Stimulated activated CD4-positive, alpha-beta T cell treated with anti-CD3 and anti-CD28 coated beads, Interleukin-15, amount 100 ng/mL, for 48 hours (primary cell): ENCODE measurements around the gene PDE4B.

Source experiments
- DNase-seq, 2 donors: peaks; one replicate each; pipeline ENCODE4 v3.0.0-alpha.2; 2020; ENCODE audit warnings: low read depth in 2 of 2

Gene PDE4B

GRCh38 chr1:66336641-66336990 lies 543.9 kb downstream of the PDE4B start:
- no peak for DNase-seq

DNA sequence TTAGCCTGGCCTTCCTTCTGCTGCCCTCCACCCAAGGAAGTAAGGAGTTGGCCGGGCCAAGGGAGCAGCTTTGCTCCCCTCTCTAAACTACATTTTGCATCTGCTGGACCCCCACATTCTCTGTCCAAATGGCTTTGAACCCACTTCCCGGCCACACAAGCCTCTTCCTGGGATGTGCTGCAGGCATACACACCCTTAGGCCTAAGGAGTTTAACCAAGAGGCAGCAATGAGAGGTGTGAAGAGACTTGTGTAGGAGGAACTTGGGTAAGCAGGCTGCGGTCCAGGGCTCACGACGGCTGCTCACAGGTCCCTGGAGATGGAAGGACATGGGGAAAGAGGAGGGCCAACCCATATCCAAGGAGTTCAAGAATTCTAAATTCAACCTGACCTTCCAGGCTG lies 544.6 kb downstream of the PDE4B start:
- no peak for DNase-seq

DNA sequence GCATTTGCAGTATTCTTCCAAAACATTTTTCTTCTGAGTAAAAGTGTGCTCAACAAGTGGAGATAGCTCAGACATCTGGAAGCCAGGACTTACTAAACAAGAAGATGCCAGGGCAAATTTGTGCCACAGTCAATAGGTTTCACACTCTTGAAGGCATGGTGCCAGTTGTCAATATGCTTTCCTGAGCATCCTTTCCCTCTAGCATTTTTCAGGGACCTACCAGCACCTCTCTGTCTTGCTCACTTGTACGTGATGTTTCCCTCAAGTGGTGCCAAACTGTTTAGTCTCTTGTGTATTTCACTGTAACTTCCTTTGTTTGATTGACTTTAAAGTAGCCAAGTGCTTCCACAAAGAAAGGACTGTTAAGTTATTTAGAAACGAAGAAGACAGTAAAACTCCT lies 547.2 kb downstream of the PDE4B start:
- no peak for DNase-seq

DNA sequence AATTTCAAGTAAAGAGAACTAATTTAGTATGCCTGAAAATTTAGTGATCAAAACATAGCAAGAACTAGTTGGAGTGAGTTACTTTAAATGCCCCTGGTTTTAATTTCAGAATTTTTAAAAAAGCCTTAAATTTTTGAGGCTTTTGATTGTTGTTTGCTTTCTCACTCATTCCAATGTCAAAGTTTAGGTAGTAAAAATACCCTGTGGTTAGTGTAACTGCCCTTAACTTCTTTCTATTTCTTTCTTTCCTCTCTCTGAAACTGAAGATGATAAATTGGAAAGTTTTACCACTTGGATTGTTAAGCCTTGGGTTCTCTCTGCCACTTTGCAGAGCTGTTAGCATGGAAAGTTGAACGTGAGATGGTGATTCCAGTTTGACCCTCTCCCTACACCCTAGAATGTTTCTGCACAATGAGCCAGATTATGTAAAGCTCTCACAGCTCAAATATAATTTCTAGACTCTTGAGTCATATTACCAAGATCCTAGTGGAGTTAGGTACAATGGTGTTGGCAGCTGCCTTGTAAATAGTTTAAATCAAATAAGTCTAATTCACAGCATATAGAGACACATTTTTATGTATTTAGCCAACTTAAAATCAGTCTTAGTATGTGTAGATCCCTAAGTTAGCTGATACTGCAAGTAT lies 548.9 kb downstream of the PDE4B start:
- no peak for DNase-seq

GRCh38 chr1:66342707-66343106 lies 550.0 kb downstream of the PDE4B start:
- no peak for DNase-seq

DNA sequence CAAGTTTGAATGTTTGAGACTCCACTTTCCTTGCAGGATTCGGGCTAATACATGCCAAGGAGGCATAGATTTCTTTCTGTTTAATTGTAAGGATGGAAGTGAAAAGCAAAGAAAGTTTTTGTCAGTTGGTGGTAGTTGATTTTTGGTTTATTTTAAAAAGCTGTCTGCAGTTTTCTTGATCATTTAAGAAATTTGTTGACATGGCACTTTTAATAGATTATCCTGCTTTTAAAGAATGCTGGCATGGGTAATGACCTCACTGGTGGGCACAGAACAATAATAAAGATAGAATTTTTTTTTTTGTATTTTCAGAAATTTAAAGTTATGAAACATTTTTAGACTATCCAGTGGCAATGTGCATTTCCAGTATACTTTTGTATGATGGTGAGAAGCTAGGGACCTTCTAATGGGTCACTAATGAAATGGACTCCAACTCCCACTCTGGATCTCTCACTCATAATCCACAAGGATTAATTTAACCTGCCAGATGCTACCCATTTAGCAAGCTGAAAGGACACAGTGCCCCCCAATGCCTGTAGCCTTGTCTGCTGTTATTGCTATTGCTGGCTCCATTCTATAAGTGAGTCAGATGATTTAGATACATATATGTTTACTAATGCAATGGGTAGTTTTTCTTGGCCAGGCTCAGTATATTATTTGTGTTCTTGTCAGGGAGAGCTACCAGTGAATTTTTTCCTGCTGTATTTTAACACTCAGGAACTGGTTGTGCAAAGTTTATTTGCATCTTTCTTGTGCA lies 551.1 kb downstream of the PDE4B start:
- no peak for DNase-seq

GRCh38 chr1:66346057-66346795 lies 553.5 kb downstream of the PDE4B start:
- no peak for DNase-seq

GRCh38 chr1:66346873-66347272 lies 554.2 kb downstream of the PDE4B start:
- DNase-seq = no peak

DNA sequence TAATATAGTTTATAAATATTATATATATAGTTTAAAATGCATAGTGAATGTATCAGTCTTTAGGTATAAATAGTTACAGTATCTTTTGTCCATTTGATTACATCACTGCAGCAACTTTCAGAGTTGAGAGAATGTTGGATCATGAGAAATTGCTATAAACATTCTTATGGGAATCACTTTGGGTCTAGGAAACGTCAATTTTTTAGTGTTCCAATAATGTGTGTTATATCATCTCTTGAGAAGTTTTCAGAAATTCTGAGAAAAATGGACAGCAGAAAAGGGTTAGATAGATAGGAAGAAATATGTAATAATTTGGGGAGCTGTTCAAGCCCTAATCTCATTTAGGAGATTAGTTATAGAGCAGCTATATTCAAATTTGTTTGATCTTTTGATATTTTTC lies 556.1 kb downstream of the PDE4B start:
- DNase-seq = no peak

GRCh38 chr1:66349242-66349641 lies 556.5 kb downstream of the PDE4B start:
- DNase-seq = no peak

- DNase-seq = peak in 1 of 2 donors; percentile 38
Measured at GRCh38 chr1:66350001-66350547, 557.4 kb downstream of the PDE4B start.

DNA sequence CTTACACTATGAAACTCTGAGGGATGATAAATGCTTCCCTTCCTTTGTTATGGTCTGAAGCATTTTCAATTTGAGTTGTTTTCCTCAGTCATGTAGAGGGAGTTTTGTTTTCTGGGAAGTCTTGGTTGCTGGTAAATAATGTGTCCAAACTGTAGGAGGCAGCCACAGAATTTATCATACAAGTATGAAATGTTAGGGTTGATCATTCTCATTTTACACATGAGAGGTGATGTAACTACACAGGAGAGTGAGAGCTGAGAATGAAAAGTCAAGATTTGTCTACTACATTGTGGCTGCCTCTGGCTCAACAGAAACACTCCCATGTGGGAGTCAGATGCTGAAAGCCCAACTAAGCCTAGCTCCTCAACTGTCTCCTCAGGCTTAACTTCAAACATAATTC lies 558.8 kb downstream of the PDE4B start:
- no peak for DNase-seq

GRCh38 chr1:66351913-66352312 lies 559.2 kb downstream of the PDE4B start:
- DNase-seq = no peak

GRCh38 chr1:66352792-66353191 lies 560.1 kb downstream of the PDE4B start:
- DNase-seq = no peak

DNA sequence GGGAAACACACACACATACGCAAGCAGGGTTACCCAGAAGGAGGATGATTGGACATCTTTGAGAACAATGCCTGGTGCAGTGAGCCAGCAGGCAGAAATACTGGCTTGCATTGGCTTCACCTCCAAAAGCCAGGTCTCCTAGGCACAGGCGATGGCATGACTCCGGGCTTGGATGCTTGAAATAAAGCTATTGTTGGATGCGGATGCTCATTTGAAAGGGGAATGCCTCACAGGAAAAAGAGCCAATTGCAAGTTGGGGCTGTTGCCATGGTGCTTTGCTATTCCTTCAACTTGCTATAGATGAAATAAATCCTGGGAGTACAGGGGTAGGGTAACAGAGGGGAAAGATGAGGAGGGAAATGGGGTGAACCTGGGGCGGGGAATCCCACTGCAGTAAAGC lies 560.6 kb downstream of the PDE4B start:
- no peak for DNase-seq

DNA sequence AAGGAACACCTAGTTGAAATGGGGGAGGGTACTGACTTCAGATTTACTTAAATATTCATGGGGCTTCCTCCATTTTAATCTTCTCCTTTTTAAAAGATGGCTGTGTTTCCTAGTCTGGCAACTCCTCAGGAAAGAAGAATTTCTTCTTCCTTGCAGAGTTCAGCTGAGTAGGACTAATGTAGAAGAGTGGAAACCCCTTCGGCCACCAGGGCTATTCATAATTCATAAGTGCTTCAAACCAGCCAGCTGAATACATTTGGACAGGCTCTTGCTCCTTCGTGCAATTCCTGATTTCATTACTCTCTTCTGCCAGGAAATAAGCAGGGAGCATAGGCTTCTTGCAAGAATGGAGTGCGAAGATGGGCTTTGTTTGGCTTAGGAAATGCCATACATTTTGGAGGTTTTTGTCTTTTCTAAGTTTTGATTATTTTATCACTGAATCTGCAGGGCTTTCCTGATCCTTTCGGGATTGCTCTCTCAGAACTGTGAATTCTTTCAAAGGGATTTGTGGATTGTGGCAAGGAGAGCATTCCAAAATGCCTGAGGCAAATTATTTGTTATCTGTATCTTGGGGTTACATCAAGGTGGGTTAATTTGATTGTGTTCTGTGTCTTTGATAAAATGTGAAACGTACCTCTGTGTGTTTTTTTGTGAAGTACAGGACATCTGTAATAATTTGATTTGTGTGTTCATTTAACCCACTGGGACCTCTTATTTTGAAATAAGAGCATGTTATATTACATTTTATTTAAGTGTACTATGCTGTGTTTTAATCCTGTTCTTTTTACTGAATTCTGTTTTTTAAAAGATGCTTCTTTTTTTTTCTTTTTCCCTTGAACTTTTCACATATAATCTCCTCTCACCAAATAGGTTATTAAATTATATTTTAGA lies 561.9 kb downstream of the PDE4B start:
- no peak for DNase-seq

- DNase-seq = no peak
Measured at GRCh38 chr1:66355756-66356155, 563.1 kb downstream of the PDE4B start.

- DNase-seq = no peak
Measured at GRCh38 chr1:66356605-66357004, 563.9 kb downstream of the PDE4B start.

GRCh38 chr1:66357021-66357420 lies 564.3 kb downstream of the PDE4B start:
- DNase-seq = no peak

- no peak for DNase-seq
Measured at GRCh38 chr1:66357478-66358197, 564.9 kb downstream of the PDE4B start.

DNA sequence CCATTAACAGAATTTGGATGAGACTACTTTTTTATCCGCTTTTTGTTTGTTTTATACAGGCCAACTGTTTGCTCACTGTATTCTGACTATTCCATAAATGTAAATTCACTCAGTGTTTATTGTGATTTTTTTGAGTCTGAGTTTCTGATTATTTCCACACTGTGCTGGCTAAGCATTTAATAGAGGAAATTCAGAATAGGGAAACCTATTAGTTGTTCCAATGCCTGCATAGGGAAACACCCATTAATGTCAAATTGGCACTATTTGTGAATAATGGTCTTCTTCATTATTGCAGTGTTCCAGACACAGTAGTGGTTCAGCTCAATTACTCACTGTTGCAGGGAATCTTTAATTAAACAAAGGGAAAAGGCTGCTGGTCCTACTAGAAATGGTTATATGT lies 566.6 kb downstream of the PDE4B start:
- no peak for DNase-seq
